Breast epithelium (tissue), 4 donors: ENCODE data around the gene UBASH3B. TPM values are rescaled to one million over a fixed set of nuclear protein-coding genes. Genes with fewer than 3 reads are reported as not detected.

Experiments
- DNase-seq, 2 donors: peaks; one replicate each; pipeline ENCODE4 v3.0.0-alpha.2; 2019; ENCODE audit warnings: low spot score in 2 of 2
- H3K27ac ChIP-seq, 2 donors: fragments of 200-600 bp; sonication (generic) in 1 of 2; one replicate each; pipeline ENCODE4 v1.5.1; 2016 to 2019; ENCODE audit warnings: mild to moderate bottlenecking in 1 of 2
- H3K27me3 ChIP-seq, 2 donors: fragments of 200-600 bp; sonication (generic) in 1 of 2; one replicate each; pipeline versions ENCODE4 v1.5.1 to v1.6.0; 2017 to 2019; ENCODE audit warnings: control low read depth in 1 of 2, mild to moderate bottlenecking in 1 of 2
- H3K36me3 ChIP-seq: fragments of 200-600 bp; one replicate; pipeline ENCODE4 v1.5.1; 2019
- H3K4me1 ChIP-seq, 2 donors: fragments of 200-600 bp; sonication (generic); one replicate each; pipeline ENCODE4 v1.5.1; 2016 to 2019; ENCODE audit warnings: control low read depth in 1 of 2
- H3K4me3 ChIP-seq, 3 donors: fragments of 200-600 bp; sonication (generic); 1 replicate in 2 of 3; 2 replicates in 1 of 3; pipeline ENCODE4 v1.5.1; 2016 to 2019; ENCODE audit warnings: mild to moderate bottlenecking in 3 of 3, moderate library complexity in 2 of 3
- H3K9me3 ChIP-seq, 2 donors: fragments of 200-600 bp; sonication (generic) in 1 of 2; one replicate each; pipeline ENCODE4 v1.5.1; 2016 to 2019; ENCODE audit warnings: control low read depth in 1 of 2
- POLR2A ChIP-seq: fragments of 450-650 bp; IDR thresholded peaks from one replicate; pipeline ENCODE4 v1.6.1; 2016; ENCODE audit warnings: antibody characterized with exemption, mild to moderate bottlenecking, moderate library complexity
- POLR2AphosphoS5 ChIP-seq, 3 donors: sonication (generic); formaldehyde crosslinking; IDR thresholded peaks; one replicate each; pipeline ENCODE4 v1.6.1; 2017; ENCODE audit warnings: antibody characterized with exemption in 3 of 3
- intact Hi-C: fragments of 100-400 bp; cut with DNase I; formaldehyde crosslinking; loops from one replicate; pipeline ENCODE4 v1.15.1; 2023; ENCODE audit warnings: low total_unique reads
- total RNA-seq, 3 donors: library from RNA; depleted of rRNA; stranded (reverse); fragments of >200 nt; gene quantifications; one replicate each; pipeline ENCODE4 v1.1.0, GENCODE V29; 2016
- TF ChIP-seq, protein P1 (sequence below), 3 donors: fragments of 450-650 bp; IDR thresholded peaks; one replicate each; pipeline ENCODE4 v1.5.1; 2016 to 2017; ENCODE audit warnings: antibody characterized with exemption in 3 of 3, mild to moderate bottlenecking in 3 of 3, moderate library complexity in 3 of 3

UBASH3B gene
- total RNA-seq, 3 donors from 2014 or later = 4.7 to 6.2 (median 4.8) TPM

GRCh38 chr11:122647736-122648275 lies 7.7 kb upstream of the UBASH3B start:
- Histone ChIP-seq H3K27ac (no peak overlapping the region), H3K9me3 (no peaks in the 10 kb centered on the region), H3K27me3 (no peaks in the 10 kb centered on the region), H3K4me1 (no peaks in the 10 kb centered on the region), H3K4me3 (no peak overlapping the region), H3K36me3 (no peaks in the 10 kb centered on the region)
- TF ChIP-seq POLR2A (no peak), POLR2AphosphoS5 (IDR thresholded peaks at IDR 0.05) (no peak)
- TF ChIP-seq, protein P1, sequence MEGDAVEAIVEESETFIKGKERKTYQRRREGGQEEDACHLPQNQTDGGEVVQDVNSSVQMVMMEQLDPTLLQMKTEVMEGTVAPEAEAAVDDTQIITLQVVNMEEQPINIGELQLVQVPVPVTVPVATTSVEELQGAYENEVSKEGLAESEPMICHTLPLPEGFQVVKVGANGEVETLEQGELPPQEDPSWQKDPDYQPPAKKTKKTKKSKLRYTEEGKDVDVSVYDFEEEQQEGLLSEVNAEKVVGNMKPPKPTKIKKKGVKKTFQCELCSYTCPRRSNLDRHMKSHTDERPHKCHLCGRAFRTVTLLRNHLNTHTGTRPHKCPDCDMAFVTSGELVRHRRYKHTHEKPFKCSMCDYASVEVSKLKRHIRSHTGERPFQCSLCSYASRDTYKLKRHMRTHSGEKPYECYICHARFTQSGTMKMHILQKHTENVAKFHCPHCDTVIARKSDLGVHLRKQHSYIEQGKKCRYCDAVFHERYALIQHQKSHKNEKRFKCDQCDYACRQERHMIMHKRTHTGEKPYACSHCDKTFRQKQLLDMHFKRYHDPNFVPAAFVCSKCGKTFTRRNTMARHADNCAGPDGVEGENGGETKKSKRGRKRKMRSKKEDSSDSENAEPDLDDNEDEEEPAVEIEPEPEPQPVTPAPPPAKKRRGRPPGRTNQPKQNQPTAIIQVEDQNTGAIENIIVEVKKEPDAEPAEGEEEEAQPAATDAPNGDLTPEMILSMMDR (IDR thresholded peaks at IDR 0.05) = no peak
- no peak for DNase-seq
- intact Hi-C loops = loop anchor here (10.0 kb wide), 1 partner anchor 1007 kb away; the partner anchor contains the start of gene SCN3B

GRCh38 chr11:122649116-122649515 lies 6.4 kb upstream of the UBASH3B start:
- Histone ChIP-seq H3K9me3 (no peaks in the 10 kb centered on the region), H3K4me1 (no peaks in the 10 kb centered on the region), H3K27me3 (no peaks in the 10 kb centered on the region), H3K27ac (no peak overlapping the region), H3K36me3 (no peaks in the 10 kb centered on the region), H3K4me3 (no peak overlapping the region)
- no peak for DNase-seq
- intact Hi-C loops = loop anchor here (10.0 kb wide), 1 partner anchor 1006 kb away; the partner anchor contains the start of gene SCN3B
- TF ChIP-seq, protein P1 (IDR thresholded peaks at IDR 0.05) = no peak
- no peak for TF ChIP-seq POLR2A
- TF ChIP-seq POLR2AphosphoS5 (IDR thresholded peaks at IDR 0.05) = no peak

GRCh38 chr11:122650619-122651018 lies 4.9 kb upstream of the UBASH3B start:
- intact Hi-C loops = no loop called here
- TF ChIP-seq, protein P1 (IDR thresholded peaks at IDR 0.05) = no peak
- TF ChIP-seq POLR2AphosphoS5 (IDR thresholded peaks at IDR 0.05) (no peak), POLR2A (no peak)
- no peaks in the 10 kb centered on the region for H3K4me1 ChIP-seq
- no peaks in the 10 kb centered on the region for H3K36me3 ChIP-seq
- no peak for DNase-seq
- H3K27ac ChIP-seq = no peak overlapping the region
- no peak overlapping the region for H3K4me3 ChIP-seq
- no peaks in the 10 kb centered on the region for H3K9me3 ChIP-seq
- no peaks in the 10 kb centered on the region for H3K27me3 ChIP-seq

DNA sequence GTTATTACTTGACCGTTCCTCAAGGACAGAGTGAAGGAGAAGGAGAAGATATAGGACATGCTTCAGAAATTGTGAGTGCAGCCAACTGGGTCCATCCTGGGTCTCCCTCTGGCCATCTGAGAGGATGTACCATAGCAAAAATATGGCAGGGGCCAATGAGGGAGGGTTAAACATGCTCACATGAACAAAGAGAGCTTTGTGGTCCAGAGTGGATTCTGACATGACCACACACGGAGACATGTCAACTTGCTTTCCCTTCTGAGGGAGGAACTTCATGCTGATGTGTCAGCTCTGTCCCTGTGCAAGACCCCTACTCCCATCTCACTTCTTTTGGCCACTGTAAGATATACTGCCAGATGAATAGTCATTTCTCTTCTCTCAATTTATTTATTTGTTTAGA lies 3.0 kb upstream of the UBASH3B start:
- Histone ChIP-seq H3K4me1 (no peaks in the 10 kb centered on the region), H3K27me3 (no peaks in the 10 kb centered on the region), H3K36me3 (no peaks in the 10 kb centered on the region), H3K9me3 (no peaks in the 10 kb centered on the region), H3K27ac (no peak overlapping the region), H3K4me3 (no peak overlapping the region)
- DNase-seq = no peak
- intact Hi-C loops = no loop called here
- TF ChIP-seq POLR2AphosphoS5 (IDR thresholded peaks at IDR 0.05) (no peak), POLR2A (no peak)
- TF ChIP-seq, protein P1 (IDR thresholded peaks at IDR 0.05) = no peak

DNA sequence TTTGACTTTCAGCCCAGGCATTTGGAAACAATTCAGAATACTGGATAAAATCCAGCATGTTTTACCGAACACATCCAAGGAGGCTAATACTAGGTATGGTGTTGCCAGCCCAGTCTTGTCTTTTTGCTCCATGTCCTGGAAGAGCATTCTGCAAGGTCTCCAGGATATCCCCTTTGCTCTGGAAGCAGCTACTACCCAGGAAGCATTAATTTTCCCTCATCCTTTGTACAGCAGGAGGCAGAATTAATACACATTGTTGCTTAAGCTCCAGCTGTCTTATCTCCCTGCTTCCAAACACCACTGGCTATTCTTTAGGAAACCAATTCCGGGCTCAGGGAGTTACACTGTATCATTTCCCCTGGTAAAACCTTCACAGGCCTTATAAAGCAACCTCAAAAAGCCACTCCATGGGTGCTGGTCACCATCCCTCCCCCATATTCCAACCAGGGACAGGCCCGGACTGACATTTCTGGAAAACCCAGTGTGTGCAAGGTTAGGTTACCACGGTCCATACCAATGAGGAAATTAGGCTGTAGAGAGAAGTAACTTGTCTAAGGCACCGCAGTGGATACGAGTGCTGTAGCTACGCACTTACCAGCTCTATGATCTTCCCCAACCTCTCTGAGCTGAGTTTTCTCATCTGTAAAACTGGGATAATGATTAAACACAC lies 1.5 kb upstream of the UBASH3B start:
- intact Hi-C loops = no loop called here
- no peaks in the 10 kb centered on the region for H3K27me3 ChIP-seq
- TF ChIP-seq, protein P1 (IDR thresholded peaks at IDR 0.05) = no peak
- TF ChIP-seq POLR2A (no peak), POLR2AphosphoS5 (IDR thresholded peaks at IDR 0.05) (no peak)
- H3K4me1 ChIP-seq = no peaks in the 10 kb centered on the region
- no peak overlapping the region for H3K27ac ChIP-seq
- no peak overlapping the region for H3K4me3 ChIP-seq
- H3K36me3 ChIP-seq = no peaks in the 10 kb centered on the region
- H3K9me3 ChIP-seq = no peaks in the 10 kb centered on the region
- no peak for DNase-seq
